Thyroid gland (tissue), 4 donors: Measurements from ENCODE around the gene AGK.

Source experiments
- CTCF ChIP-seq, 6 experiments: fragments of 200-600 bp in 3 of 6; fragments of 450-650 bp in 3 of 6; sonication (generic) in 3 of 6; IDR thresholded peaks; one replicate each; pipeline ENCODE4 v1.5.1; 2016 to 2019; ENCODE audit warnings: antibody characterized with exemption in 6 of 6, mild to moderate bottlenecking in 2 of 6, inconsistent platforms in 1 of 6, moderate library complexity in 1 of 6
- POLR2A ChIP-seq, 2 donors: fragments of 450-650 bp; IDR thresholded peaks; one replicate each; pipeline ENCODE4 v1.6.1; 2017; ENCODE audit warnings: antibody characterized with exemption in 2 of 2, mild to moderate bottlenecking in 2 of 2, moderate library complexity in 1 of 2

- TF ChIP-seq CTCF (IDR thresholded peaks at IDR 0.05) (no peak), POLR2A (IDR thresholded peaks at IDR 0.05) (no peak)
Measured at GRCh38 chr7:141641876-141642275, 90.7 kb downstream of the AGK start.
